Trophoblast cell (in vitro differentiated cells and primary cell): ENCODE measurements around the gene FATE1.

Experiments used
- DNase-seq, 2 donors: peaks; one replicate each; pipeline ENCODE4 v3.0.0-alpha.2; 2016
- H2AFZ ChIP-seq: 2 replicates; pipeline ENCODE4 v1.6.1; 2013; ENCODE audit warnings: low read length, moderate library complexity, mild to moderate bottlenecking; ENCODE audit not compliant: insufficient read depth, poor library complexity
- H2AK5ac ChIP-seq: 2 replicates; pipeline ENCODE4 v1.6.1; 2013; ENCODE audit warnings: mild to moderate bottlenecking, low read length
- H2BK120ac ChIP-seq: 2 replicates; pipeline ENCODE4 v1.6.1; 2013; ENCODE audit warnings: low read length, mild to moderate bottlenecking, moderate library complexity; ENCODE audit not compliant: insufficient read depth, poor library complexity
- H2BK12ac ChIP-seq: 2 replicates; pipeline ENCODE4 v1.6.1; 2013; ENCODE audit warnings: mild to moderate bottlenecking, low read length, moderate library complexity
- H2BK5ac ChIP-seq: 2 replicates; pipeline ENCODE4 v1.6.1; 2013; ENCODE audit warnings: low read length, low read depth, moderate library complexity, mild to moderate bottlenecking; ENCODE audit not compliant: poor library complexity
- H3K14ac ChIP-seq: 2 replicates; pipeline ENCODE4 v1.6.1; 2013; ENCODE audit warnings: mild to moderate bottlenecking, low read length
- H3K18ac ChIP-seq: 2 replicates; pipeline ENCODE4 v1.6.1; 2013; ENCODE audit warnings: mild to moderate bottlenecking, low read length
- H3K23ac ChIP-seq: 2 replicates; pipeline ENCODE4 v1.6.1; 2013; ENCODE audit warnings: low read length
- H3K27ac ChIP-seq: 2 replicates; pipeline ENCODE4 v1.5.1; 2013; ENCODE audit warnings: low read depth, mild to moderate bottlenecking, inconsistent platforms, low read length, moderate library complexity
- H3K27me3 ChIP-seq: 2 replicates; pipeline ENCODE4 v1.6.1; 2013; ENCODE audit warnings: inconsistent platforms, mild to moderate bottlenecking, low read length, moderate library complexity; ENCODE audit not compliant: insufficient read depth
- H3K36me3 ChIP-seq, 2 experiments: 1 replicate in 1 of 2; 2 replicates in 1 of 2; pipeline ENCODE4 v1.6.1; 2013; ENCODE audit warnings: low read length in 2 of 2, mild to moderate bottlenecking in 2 of 2, moderate library complexity in 1 of 2; ENCODE audit not compliant: insufficient read depth in 2 of 2, control insufficient read depth in 1 of 2
- H3K4ac ChIP-seq: 2 replicates; pipeline ENCODE4 v1.6.1; 2013; ENCODE audit warnings: low read depth, mild to moderate bottlenecking, low read length, moderate library complexity
- H3K4me1 ChIP-seq, 2 experiments: 1 replicate in 1 of 2; 2 replicates in 1 of 2; pipeline ENCODE4 v1.6.1; 2013; ENCODE audit warnings: low read length in 2 of 2, mild to moderate bottlenecking in 2 of 2, moderate library complexity in 1 of 2; ENCODE audit not compliant: insufficient read depth in 2 of 2, control insufficient read depth in 1 of 2
- H3K4me2 ChIP-seq: 2 replicates; pipeline ENCODE4 v1.6.1; 2013; ENCODE audit warnings: inconsistent platforms, mild to moderate bottlenecking, low read length, moderate library complexity
- H3K4me3 ChIP-seq: 2 replicates; pipeline ENCODE4 v1.5.1; 2013; ENCODE audit warnings: mild to moderate bottlenecking, low read depth, low read length, inconsistent platforms
- H3K79me1 ChIP-seq: one replicate; pipeline ENCODE4 v1.6.1; 2013; ENCODE audit warnings: low read length
- H3K79me2 ChIP-seq: 2 replicates; pipeline ENCODE4 v1.6.1; 2013; ENCODE audit warnings: low read length, mild to moderate bottlenecking; ENCODE audit not compliant: control insufficient read depth, insufficient read depth, poor library complexity
- H3K9ac ChIP-seq: 2 replicates; pipeline ENCODE4 v1.6.1; 2013; ENCODE audit warnings: mild to moderate bottlenecking, low read length
- H3K9me3 ChIP-seq: 2 replicates; pipeline ENCODE4 v1.6.1; 2013; ENCODE audit warnings: low read depth, mild to moderate bottlenecking, control low read depth, inconsistent platforms, low read length; ENCODE audit not compliant: insufficient read depth
- H4K12ac ChIP-seq: 2 replicates; pipeline ENCODE4 v1.6.1; 2013; ENCODE audit warnings: low read depth, mild to moderate bottlenecking, low read length, moderate library complexity
- H4K8ac ChIP-seq: 2 replicates; pipeline ENCODE4 v1.6.1; 2013; ENCODE audit warnings: low read depth, mild to moderate bottlenecking, low read length, moderate library complexity
- H4K91ac ChIP-seq: one replicate; pipeline ENCODE4 v1.6.1; 2013; ENCODE audit warnings: low read depth, mild to moderate bottlenecking, low read length, moderate library complexity
- WGBS: extraction: QIAGEN DNeasy Blood & Tissue Kit; methylation state at CpG from one replicate; pipeline ENCODE4 v1.1.7; 2013; ENCODE audit warnings: missing lambda C conversion rate; ENCODE audit not compliant: insufficient read length, insufficient coverage; ENCODE audit errors: extremely low coverage; 5-methylcytosine and 5-hydroxymethylcytosine counted together

Gene FATE1

GRCh38 chrX:151698485-151698884 lies 17.4 kb upstream of the FATE1 start:
- Histone ChIP-seq H4K12ac (no peak overlapping the region), H4K8ac (no peak overlapping the region), H2AFZ (no peak overlapping the region), H3K27me3 (peaks cover 6% of the 10 kb centered on the region), H3K79me1 (no peaks in the 10 kb centered on the region), H3K79me2 (no peaks in the 10 kb centered on the region), H2BK5ac (no peak overlapping the region), H4K91ac (no peak overlapping the region), H3K23ac (no peak overlapping the region), H3K18ac (no peak overlapping the region), H3K14ac (no peak overlapping the region), H3K27ac (no peak overlapping the region), H3K9me3 (no peaks in the 10 kb centered on the region), H2BK12ac (no peak overlapping the region), H3K4me3 (no peak overlapping the region), H3K4me2 (no peak overlapping the region), H3K4ac (no peak overlapping the region), H2AK5ac (no peak overlapping the region), H3K9ac (no peak overlapping the region), H3K36me3 (no peaks in the 10 kb centered on the region), H3K4me1 (peaks cover 0 to 3% of the 10 kb centered on the region in 2 experiments), H2BK120ac (no peak overlapping the region)
- DNase-seq, result no peak
- WGBS, result no CpG with 5 or more reads among the region's 6 CpGs

GRCh38 chrX:151699746-151700145 lies 16.1 kb upstream of the FATE1 start:
- no peak overlapping the region for H3K27ac ChIP-seq
- no peak overlapping the region for H3K23ac ChIP-seq

GRCh38 chrX:151700581-151700980 lies 15.3 kb upstream of the FATE1 start:
- Histone ChIP-seq H3K27ac (no peak overlapping the region), H3K4me3 (no peak overlapping the region), H4K8ac (no peak overlapping the region), H2AFZ (no peak overlapping the region), H2BK120ac (no peak overlapping the region), H3K9ac (no peak overlapping the region), H4K12ac (no peak overlapping the region), H4K91ac (no peak overlapping the region), H3K79me2 (no peaks in the 10 kb centered on the region), H3K36me3 (no peaks in the 10 kb centered on the region), H3K23ac (no peak overlapping the region), H3K4me2 (no peak overlapping the region), H3K4ac (no peak overlapping the region), H2BK12ac (no peak overlapping the region), H3K79me1 (no peaks in the 10 kb centered on the region), H3K18ac (no peak overlapping the region), H2BK5ac (no peak overlapping the region), H3K14ac (no peak overlapping the region), H3K4me1 (no peaks in the 10 kb centered on the region), H2AK5ac (no peak overlapping the region), H3K9me3 (no peaks in the 10 kb centered on the region), H3K27me3 (peaks cover 2% of the 10 kb centered on the region)
- no peak for DNase-seq
- WGBS, result no CpG with 5 or more reads among the region's 16 CpGs

More at GRCh38 chrX:151699746-151700145, 16.1 kb upstream of the FATE1 start:
- H3K4me2 ChIP-seq, result no peak overlapping the region
- no peaks in the 10 kb centered on the region for H3K36me3 ChIP-seq
- H4K12ac ChIP-seq, result no peak overlapping the region
- no peak overlapping the region for H3K9ac ChIP-seq
- no peak overlapping the region for H3K18ac ChIP-seq
- no peak overlapping the region for H2AFZ ChIP-seq
- H3K9me3 ChIP-seq, result no peaks in the 10 kb centered on the region
- no peak overlapping the region for H4K8ac ChIP-seq
- peaks cover 3% of the 10 kb centered on the region for H3K27me3 ChIP-seq
- H4K91ac ChIP-seq, result no peak overlapping the region
- H2AK5ac ChIP-seq, result no peak overlapping the region
- no peak overlapping the region for H2BK12ac ChIP-seq
- H3K79me1 ChIP-seq, result no peaks in the 10 kb centered on the region
- H2BK120ac ChIP-seq, result no peak overlapping the region
- H3K4me1 ChIP-seq, result peaks cover 0 to 3% of the 10 kb centered on the region in 2 experiments
- no peak overlapping the region for H3K4me3 ChIP-seq
- no CpG with 5 or more reads among the region's 9 CpGs for WGBS
- no peaks in the 10 kb centered on the region for H3K79me2 ChIP-seq
- no peak for DNase-seq
- H2BK5ac ChIP-seq, result no peak overlapping the region
- no peak overlapping the region for H3K14ac ChIP-seq
- no peak overlapping the region for H3K4ac ChIP-seq

- Histone ChIP-seq H2AFZ (no peak overlapping the region), H3K4me2 (no peak overlapping the region), H3K18ac (no peak overlapping the region), H4K8ac (no peak overlapping the region), H4K12ac (no peak overlapping the region), H3K4ac (no peak overlapping the region), H2BK12ac (no peak overlapping the region), H2AK5ac (no peak overlapping the region), H3K9me3 (no peaks in the 10 kb centered on the region), H3K36me3 (no peaks in the 10 kb centered on the region), H3K27ac (no peak overlapping the region), H3K27me3 (no peaks in the 10 kb centered on the region), H2BK120ac (no peak overlapping the region), H3K79me1 (no peaks in the 10 kb centered on the region), H3K79me2 (no peaks in the 10 kb centered on the region), H4K91ac (no peak overlapping the region), H3K4me1 (no peaks in the 10 kb centered on the region), H3K4me3 (no peak overlapping the region), H3K23ac (no peak overlapping the region), H3K14ac (no peak overlapping the region), H3K9ac (no peak overlapping the region), H2BK5ac (no peak overlapping the region)
- WGBS, result no CpG with 5 or more reads among the region's 4 CpGs
- DNase-seq, result no peak
Measured at GRCh38 chrX:151701071-151701470, 14.8 kb upstream of the FATE1 start.
